Fibroblast of lung (primary cell): ENCODE measurements around the gene PTPRN. TPM values are rescaled to one million over a fixed set of nuclear protein-coding genes. Genes with fewer than 3 reads are reported as not detected.

Experiments used
- DNase-seq, 2 donors: peaks; one replicate each; pipeline versions ENCODE4 v3.0.0 to v3.0.0-alpha.2; 2010; ENCODE audit warnings: low read depth in 2 of 2
- H2AFZ ChIP-seq: 2 replicates; pipeline ENCODE4 v1.5.1; 2012; ENCODE audit warnings: low read length, control low read depth, inconsistent platforms
- H3K27ac ChIP-seq: 2 replicates; pipeline ENCODE4 v1.5.1; 2011; ENCODE audit warnings: low read length, control low read depth; ENCODE audit not compliant: insufficient read depth
- H3K27me3 ChIP-seq: 2 replicates; pipeline ENCODE4 v1.5.1; 2011; ENCODE audit warnings: mild to moderate bottlenecking, low read length; ENCODE audit not compliant: control insufficient read depth, insufficient read depth
- H3K36me3 ChIP-seq: 2 replicates; pipeline ENCODE4 v1.5.1; 2011; ENCODE audit warnings: low read length; ENCODE audit not compliant: control insufficient read depth, insufficient read depth
- H3K4me1 ChIP-seq: 2 replicates; pipeline ENCODE4 v1.5.1; 2011; ENCODE audit warnings: low read length; ENCODE audit not compliant: control insufficient read depth, insufficient read depth; ENCODE audit errors: extremely low read depth
- H3K4me2 ChIP-seq: 2 replicates; pipeline ENCODE4 v1.5.1; 2011; ENCODE audit warnings: low read length, control low read depth; ENCODE audit not compliant: insufficient read depth; ENCODE audit errors: extremely low read depth
- H3K4me3 ChIP-seq, 4 experiments: fragments of 200-600 bp in 1 of 4; sonication (generic) in 1 of 4; replicated peaks in 1 of 4; 2 replicates each; pipeline ENCODE4 v1.5.1; 2011 to 2016; ENCODE audit warnings: low read length in 4 of 4, low read depth in 3 of 4, mild to moderate bottlenecking in 3 of 4, control low read depth in 2 of 4, inconsistent platforms in 1 of 4, mixed read lengths in 1 of 4; ENCODE audit not compliant: insufficient read depth in 1 of 4; ENCODE audit errors: control extremely low read depth in 1 of 4
- H3K79me2 ChIP-seq: 2 replicates; pipeline ENCODE4 v1.5.1; 2012; ENCODE audit warnings: mild to moderate bottlenecking, low read length, inconsistent platforms; ENCODE audit not compliant: control insufficient read depth, insufficient read depth
- H3K9ac ChIP-seq: 2 replicates; pipeline ENCODE4 v1.5.1; 2011; ENCODE audit warnings: mild to moderate bottlenecking, low read length, control low read depth; ENCODE audit not compliant: insufficient read depth
- H3K9me3 ChIP-seq: 2 replicates; pipeline ENCODE4 v1.5.1; 2012; ENCODE audit warnings: low read depth, low read length; ENCODE audit not compliant: control insufficient read depth, insufficient read depth
- H4K20me1 ChIP-seq: 2 replicates; pipeline ENCODE4 v1.5.1; 2011; ENCODE audit warnings: low read length; ENCODE audit not compliant: control insufficient read depth, insufficient read depth; ENCODE audit errors: extremely low read depth
- CTCF ChIP-seq, 2 donors: IDR thresholded peaks in 1 of 2; conservative IDR thresholded peaks in 1 of 2; 1 replicate in 1 of 2; 2 replicates in 1 of 2; pipeline ENCODE4 v1.5.1; 2011 to 2012; ENCODE audit warnings: low read length in 2 of 2, control low read depth in 1 of 2, inconsistent platforms in 1 of 2, low read depth in 1 of 2, mild to moderate bottlenecking in 1 of 2
- EZH2 ChIP-seq: IDR thresholded peaks from 2 replicates; pipeline ENCODE4 v1.5.1; 2012; ENCODE audit warnings: low read length, control low read depth, mild to moderate bottlenecking; ENCODE audit errors: missing control alignments
- polyA plus RNA-seq, 2 donors: library from polyadenylated mRNA; depleted of rRNA in 1 of 2; stranded (reverse) in 1 of 2; unstranded in 1 of 2; fragments of >200 nt; gene quantifications; 2 replicates each; pipeline ENCODE4 v1.2.1, GENCODE V29; 2011 to 2012; ENCODE audit warnings: missing spikeins in 1 of 2
- total RNA-seq: library from RNA; depleted of rRNA; stranded (reverse); fragments of >200 nt; gene quantifications from 2 replicates; pipeline ENCODE4 v1.2.1, GENCODE V29; 2014

PTPRN gene
- total and polyA plus RNA-seq, 2 donors (not counting 1 experiment from before 2014, with no cell fraction given) = 0.28 to 3.5 TPM

- no peak for TF ChIP-seq EZH2
- no peak for TF ChIP-seq CTCF (conservative IDR thresholded peaks at IDR 0.05 in 1 of 2, IDR thresholded peaks at IDR 0.05 in 1 of 2; ENCODE audit: low read depth in 1 of 2, low read length in 2 of 2)
- Histone ChIP-seq H3K4me1 (peaks cover 17% of the 10 kb centered on the region), H3K9me3 (no peaks in the 10 kb centered on the region), H3K9ac (peak overlapping the region; percentile 98), H3K27me3 (no peaks in the 10 kb centered on the region), H2AFZ (no peak overlapping the region), H3K4me3 (peak overlapping the region in 2 of 4 experiments; percentile 75 to 80), H4K20me1 (no peaks in the 10 kb centered on the region), H3K36me3 (peaks cover 28% of the 10 kb centered on the region), H3K27ac (peak overlapping the region; percentile 91), H3K4me2 (peak overlapping the region; percentile 100), H3K79me2 (peaks cover 8% of the 10 kb centered on the region)
- no peak for DNase-seq
Measured at GRCh38 chr2:219280651-219281050, 28.6 kb downstream of the PTPRN start.

GRCh38 chr2:219279916-219280516 is 29.2 kb downstream of the PTPRN start:
- Histone ChIP-seq H3K4me2 (peak overlapping the region; percentile 100), H2AFZ (no peak overlapping the region)
- no peak for DNase-seq

More at GRCh38 chr2:219279916-219280516, 29.2 kb downstream of the PTPRN start:
- peaks cover 25% of the 10 kb centered on the region for H3K36me3 ChIP-seq
- no peaks in the 10 kb centered on the region for H3K27me3 ChIP-seq
- peaks cover 17% of the 10 kb centered on the region for H3K4me1 ChIP-seq
- TF ChIP-seq EZH2 (no peak), CTCF (conservative IDR thresholded peaks at IDR 0.05 in 1 of 2, IDR thresholded peaks at IDR 0.05 in 1 of 2; ENCODE audit: low read depth in 1 of 2, low read length in 2 of 2) (no peak)
- H4K20me1 ChIP-seq = no peaks in the 10 kb centered on the region
- peak overlapping the region; percentile 41 to 80 (median 73) for H3K4me3 ChIP-seq
- peak overlapping the region; percentile 91 for H3K27ac ChIP-seq
- H3K79me2 ChIP-seq = peaks cover 8% of the 10 kb centered on the region
- no peaks in the 10 kb centered on the region for H3K9me3 ChIP-seq
- peak overlapping the region; percentile 98 for H3K9ac ChIP-seq
